Liver (tissue), 9 donors: ENCODE data around the gene MOB1A. TPM values are rescaled to one million over a fixed set of nuclear protein-coding genes. Genes with fewer than 3 reads are reported as not detected.

Experiments
- DNase-seq: peaks from one replicate; pipeline ENCODE4 v3.0.0-alpha.2; 2017; ENCODE audit warnings: low spot score
- H3K27ac ChIP-seq, 2 donors: one replicate each; pipeline ENCODE4 v1.7.0; 2013; ENCODE audit warnings: inconsistent platforms in 2 of 2, low read length in 2 of 2, control low read depth in 1 of 2, low read depth in 1 of 2, mild to moderate bottlenecking in 1 of 2
- H3K27me3 ChIP-seq, 4 donors: one replicate each; pipeline versions ENCODE4 v1.6.1 to v1.7.0; 2013; ENCODE audit warnings: low read length in 3 of 4, inconsistent platforms in 1 of 4, mild to moderate bottlenecking in 1 of 4, moderate library complexity in 1 of 4; ENCODE audit not compliant: control insufficient read depth in 4 of 4, insufficient read depth in 4 of 4
- H3K36me3 ChIP-seq, 4 donors: one replicate each; pipeline versions ENCODE4 v1.6.1 to v1.7.0; 2013; ENCODE audit warnings: low read length in 3 of 4, mild to moderate bottlenecking in 3 of 4, low read depth in 1 of 4, moderate library complexity in 1 of 4; ENCODE audit not compliant: control insufficient read depth in 4 of 4, insufficient read depth in 3 of 4
- H3K4me1 ChIP-seq, 4 donors: one replicate each; pipeline versions ENCODE4 v1.6.1 to v1.7.0; 2013; ENCODE audit warnings: low read length in 3 of 4, mild to moderate bottlenecking in 3 of 4, moderate library complexity in 1 of 4; ENCODE audit not compliant: control insufficient read depth in 4 of 4, insufficient read depth in 4 of 4
- H3K4me3 ChIP-seq, 3 donors: one replicate each; pipeline versions ENCODE4 v1.6.1 to v1.7.0; 2013; ENCODE audit warnings: low read length in 3 of 3, control low read depth in 1 of 3, low read depth in 1 of 3, mild to moderate bottlenecking in 1 of 3
- H3K9ac ChIP-seq, 2 donors: one replicate each; pipeline ENCODE4 v1.7.0; 2013; ENCODE audit warnings: low read length in 2 of 2, mild to moderate bottlenecking in 2 of 2, moderate library complexity in 2 of 2, control low read depth in 1 of 2, low read depth in 1 of 2
- H3K9me3 ChIP-seq, 4 donors: one replicate each; pipeline versions ENCODE4 v1.6.1 to v1.7.0; 2013; ENCODE audit warnings: low read length in 3 of 4; ENCODE audit not compliant: control insufficient read depth in 4 of 4
- FOXA1 ChIP-seq: IDR thresholded peaks from 2 replicates; pipeline ENCODE4 v1.6.1; 2016; ENCODE audit warnings: antibody characterized with exemption
- FOXA2 ChIP-seq: IDR thresholded peaks from 2 replicates; pipeline ENCODE4 v1.6.1; 2016; ENCODE audit warnings: antibody characterized with exemption
- GABPA ChIP-seq, 2 donors: IDR thresholded peaks in 1 of 2; conservative IDR thresholded peaks in 1 of 2; 2 replicates each; pipeline ENCODE4 v1.6.1; 2016; ENCODE audit warnings: antibody characterized with exemption in 2 of 2, mild to moderate bottlenecking in 1 of 2, moderate library complexity in 1 of 2
- HNF4G ChIP-seq: IDR thresholded peaks from 2 replicates; pipeline ENCODE4 v1.6.1; 2016; ENCODE audit warnings: antibody characterized with exemption
- NR2F2 ChIP-seq: IDR thresholded peaks from 2 replicates; pipeline ENCODE4 v1.6.1; 2016; ENCODE audit warnings: antibody characterized with exemption
- RXRA ChIP-seq, 2 donors: IDR thresholded peaks; 2 replicates each; pipeline ENCODE4 v1.6.1; 2017 to 2018; ENCODE audit warnings: antibody characterized with exemption in 2 of 2, mild to moderate bottlenecking in 1 of 2
- TAF1 ChIP-seq: conservative IDR thresholded peaks from 2 replicates; pipeline ENCODE4 v1.6.1; 2016; ENCODE audit warnings: antibody characterized with exemption, mild to moderate bottlenecking
- YY1 ChIP-seq: IDR thresholded peaks from 2 replicates; pipeline ENCODE4 v1.6.1; 2016; ENCODE audit warnings: antibody characterized with exemption, mild to moderate bottlenecking
- WGBS: extraction: QIAGEN DNeasy Blood & Tissue Kit; methylation state at CpG from one replicate; pipeline ENCODE4 v1.1.7; 2013; 5-methylcytosine and 5-hydroxymethylcytosine counted together
- polyA plus RNA-seq, 2 donors: library from polyadenylated mRNA; stranded (reverse) in 1 of 2; unstranded in 1 of 2; fragments of 200-250 nt in 1 of 2; fragments of >200 nt in 1 of 2; fragmentation: Nextera tagmentation in 1 of 2; extraction: Ambion mirVana in 1 of 2; gene quantifications; one replicate each; pipeline versions ENCODE4 v1.2.1 to v1.2.3, GENCODE V29; 2013 to 2015
- total RNA-seq, 2 donors: library from RNA; depleted of rRNA; stranded (reverse); fragments of >200 nt; gene quantifications; one replicate each; pipeline ENCODE4 v1.2.3, GENCODE V29; 2014
- TF ChIP-seq, protein P1 (sequence below): fragments of 150-350 bp; IDR thresholded peaks from 2 replicates; pipeline ENCODE4 v1.5.1; 2017; ENCODE audit warnings: improper control_type of control experiment, low read depth, low read length; ENCODE audit not compliant: missing input control
- TF ChIP-seq, protein P2 (sequence below): IDR thresholded peaks from 2 replicates; pipeline ENCODE4 v1.6.1; 2016; ENCODE audit warnings: antibody characterized with exemption, mild to moderate bottlenecking
- TF ChIP-seq, protein P3 (sequence below): IDR thresholded peaks from 2 replicates; pipeline ENCODE4 v1.6.1; 2016; ENCODE audit warnings: antibody characterized with exemption
- donor health status: healthy.
- donor health status: healthy.
- donor health status: healthy.
- donor health status: healthy.
- donor health status: healthy.

The MOB1A gene
- total and polyA plus RNA-seq, 4 donors: 15.5 to 44.7 (median 23.0) TPM

DNA sequence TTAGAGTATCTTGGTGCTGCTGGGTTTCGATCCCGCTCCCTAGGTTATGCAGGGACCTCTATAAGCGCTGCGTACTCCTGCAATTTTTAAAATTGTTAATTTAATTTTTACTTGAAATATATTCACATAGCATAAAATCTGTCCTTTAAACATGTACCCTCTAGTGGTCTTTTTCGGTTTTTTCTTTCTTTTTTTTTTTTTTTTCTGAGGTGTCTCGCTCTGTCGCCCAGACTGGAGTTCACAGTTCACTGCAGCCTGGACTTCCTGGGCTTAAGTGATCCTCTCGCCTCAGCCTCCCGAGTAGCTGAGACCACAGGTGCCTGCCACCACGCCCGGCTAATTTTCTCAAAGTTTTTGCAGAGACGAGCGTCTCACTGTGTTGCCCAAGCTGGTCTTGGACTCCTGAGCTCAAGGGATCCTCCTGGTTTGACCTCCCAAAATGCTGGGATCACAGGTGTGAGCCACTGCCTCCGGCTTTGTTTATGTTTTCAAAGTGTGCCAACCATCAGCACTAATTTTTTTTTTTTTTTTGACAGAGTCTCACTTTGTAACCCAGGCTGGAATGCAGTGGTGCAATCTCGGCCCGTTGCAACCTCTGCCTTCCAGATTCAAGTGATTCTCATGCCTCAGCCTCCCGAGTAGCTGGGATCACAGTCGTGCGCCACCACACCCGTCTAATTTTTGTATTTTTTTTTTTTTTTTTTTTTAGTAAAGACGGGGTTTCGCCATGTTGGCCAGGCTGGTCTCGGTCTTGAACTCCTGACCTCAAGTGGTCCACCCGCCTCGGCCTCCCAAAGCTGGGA, 585 bp upstream of the MOB1A start:
- Histone ChIP-seq H3K9ac (no peak overlapping the region), H3K36me3 (no peaks in the 10 kb centered on the region), H3K9me3 (no peaks in the 10 kb centered on the region), H3K27me3 (no peaks in the 10 kb centered on the region), H3K4me3 (peak overlapping the region; percentile 96 to 97 (median 97)), H3K4me1 (peaks cover 0 to 12% (median 5%) of the 10 kb centered on the region in 4 donors), H3K27ac (peak overlapping the region; percentile 92 to 95)
- DNase-seq: no peak
- TF ChIP-seq, protein P1, sequence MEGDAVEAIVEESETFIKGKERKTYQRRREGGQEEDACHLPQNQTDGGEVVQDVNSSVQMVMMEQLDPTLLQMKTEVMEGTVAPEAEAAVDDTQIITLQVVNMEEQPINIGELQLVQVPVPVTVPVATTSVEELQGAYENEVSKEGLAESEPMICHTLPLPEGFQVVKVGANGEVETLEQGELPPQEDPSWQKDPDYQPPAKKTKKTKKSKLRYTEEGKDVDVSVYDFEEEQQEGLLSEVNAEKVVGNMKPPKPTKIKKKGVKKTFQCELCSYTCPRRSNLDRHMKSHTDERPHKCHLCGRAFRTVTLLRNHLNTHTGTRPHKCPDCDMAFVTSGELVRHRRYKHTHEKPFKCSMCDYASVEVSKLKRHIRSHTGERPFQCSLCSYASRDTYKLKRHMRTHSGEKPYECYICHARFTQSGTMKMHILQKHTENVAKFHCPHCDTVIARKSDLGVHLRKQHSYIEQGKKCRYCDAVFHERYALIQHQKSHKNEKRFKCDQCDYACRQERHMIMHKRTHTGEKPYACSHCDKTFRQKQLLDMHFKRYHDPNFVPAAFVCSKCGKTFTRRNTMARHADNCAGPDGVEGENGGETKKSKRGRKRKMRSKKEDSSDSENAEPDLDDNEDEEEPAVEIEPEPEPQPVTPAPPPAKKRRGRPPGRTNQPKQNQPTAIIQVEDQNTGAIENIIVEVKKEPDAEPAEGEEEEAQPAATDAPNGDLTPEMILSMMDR: peak; percentile 5
- TF ChIP-seq TAF1 (peak; percentile 43), FOXA2 (no peak), GABPA (IDR thresholded peaks at IDR 0.05 in 1 of 2, conservative IDR thresholded peaks at IDR 0.05 in 1 of 2) (no peak)
- TF ChIP-seq, protein P2, sequence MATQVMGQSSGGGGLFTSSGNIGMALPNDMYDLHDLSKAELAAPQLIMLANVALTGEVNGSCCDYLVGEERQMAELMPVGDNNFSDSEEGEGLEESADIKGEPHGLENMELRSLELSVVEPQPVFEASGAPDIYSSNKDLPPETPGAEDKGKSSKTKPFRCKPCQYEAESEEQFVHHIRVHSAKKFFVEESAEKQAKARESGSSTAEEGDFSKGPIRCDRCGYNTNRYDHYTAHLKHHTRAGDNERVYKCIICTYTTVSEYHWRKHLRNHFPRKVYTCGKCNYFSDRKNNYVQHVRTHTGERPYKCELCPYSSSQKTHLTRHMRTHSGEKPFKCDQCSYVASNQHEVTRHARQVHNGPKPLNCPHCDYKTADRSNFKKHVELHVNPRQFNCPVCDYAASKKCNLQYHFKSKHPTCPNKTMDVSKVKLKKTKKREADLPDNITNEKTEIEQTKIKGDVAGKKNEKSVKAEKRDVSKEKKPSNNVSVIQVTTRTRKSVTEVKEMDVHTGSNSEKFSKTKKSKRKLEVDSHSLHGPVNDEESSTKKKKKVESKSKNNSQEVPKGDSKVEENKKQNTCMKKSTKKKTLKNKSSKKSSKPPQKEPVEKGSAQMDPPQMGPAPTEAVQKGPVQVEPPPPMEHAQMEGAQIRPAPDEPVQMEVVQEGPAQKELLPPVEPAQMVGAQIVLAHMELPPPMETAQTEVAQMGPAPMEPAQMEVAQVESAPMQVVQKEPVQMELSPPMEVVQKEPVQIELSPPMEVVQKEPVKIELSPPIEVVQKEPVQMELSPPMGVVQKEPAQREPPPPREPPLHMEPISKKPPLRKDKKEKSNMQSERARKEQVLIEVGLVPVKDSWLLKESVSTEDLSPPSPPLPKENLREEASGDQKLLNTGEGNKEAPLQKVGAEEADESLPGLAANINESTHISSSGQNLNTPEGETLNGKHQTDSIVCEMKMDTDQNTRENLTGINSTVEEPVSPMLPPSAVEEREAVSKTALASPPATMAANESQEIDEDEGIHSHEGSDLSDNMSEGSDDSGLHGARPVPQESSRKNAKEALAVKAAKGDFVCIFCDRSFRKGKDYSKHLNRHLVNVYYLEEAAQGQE: peak; percentile 41
- 56% methylated on average over 25 of the region's 25 CpGs for WGBS

DNA sequence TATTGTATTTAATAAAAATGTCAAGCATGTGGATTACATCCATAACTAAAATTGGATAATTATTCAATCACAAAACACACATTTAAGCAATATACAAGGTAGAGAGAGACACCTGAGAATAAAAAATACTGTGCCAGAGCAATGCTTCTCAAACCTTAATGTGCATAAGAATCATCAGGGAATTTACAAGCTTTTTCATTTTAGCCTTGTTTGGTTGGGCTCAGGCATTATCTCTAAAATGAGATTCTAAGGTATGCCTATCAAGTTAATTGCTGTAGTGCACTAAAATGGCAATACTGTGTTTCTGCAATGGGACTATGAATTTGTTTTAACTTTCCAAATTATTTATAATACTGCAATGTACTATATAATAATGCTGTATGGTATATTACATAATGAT, 983 bp downstream of the MOB1A start:
- no peak for DNase-seq
- H3K36me3 ChIP-seq: no peaks in the 10 kb centered on the region
- H3K4me1 ChIP-seq: peaks cover 0 to 12% (median 5%) of the 10 kb centered on the region in 4 donors
- H3K4me3 ChIP-seq: peak overlapping the region; percentile 96 to 97 (median 97)
- no peaks in the 10 kb centered on the region for H3K9me3 ChIP-seq
- no peak for TF ChIP-seq YY1
- TF ChIP-seq NR2F2: no peak
- peak overlapping the region; percentile 93 to 98 for H3K9ac ChIP-seq
- no peaks in the 10 kb centered on the region for H3K27me3 ChIP-seq
- H3K27ac ChIP-seq: peak overlapping the region; percentile 92 to 95

DNA sequence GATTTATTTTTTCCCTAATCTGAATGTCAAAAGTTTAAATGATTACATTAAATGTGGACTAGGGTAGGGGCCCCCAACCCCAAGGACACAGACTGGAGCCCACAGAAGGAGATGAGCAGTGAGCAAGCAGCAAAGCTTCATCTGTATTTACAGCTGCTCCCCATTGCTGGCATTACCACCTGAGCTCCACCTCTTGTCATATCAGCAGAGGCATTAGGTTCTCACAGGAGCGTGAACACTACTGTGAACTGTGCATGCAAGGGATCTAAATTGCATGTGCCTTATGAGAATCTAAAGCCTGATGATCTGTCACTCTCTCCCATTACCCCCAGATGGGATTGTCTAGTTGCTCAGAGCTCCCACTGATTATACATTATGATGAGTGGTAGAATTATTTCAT, 3.8 kb downstream of the MOB1A start:
- peaks cover 0 to 12% (median 5%) of the 10 kb centered on the region in 4 donors for H3K4me1 ChIP-seq
- peaks cover 0 to 9% (median 4%) of the 10 kb centered on the region in 4 donors for H3K36me3 ChIP-seq
- DNase-seq: no peak
- H3K27ac ChIP-seq: no peak overlapping the region
- H3K4me3 ChIP-seq: no peak overlapping the region
- no peaks in the 10 kb centered on the region for H3K9me3 ChIP-seq
- no peaks in the 10 kb centered on the region for H3K27me3 ChIP-seq
- 89% methylated on average over 1 of the region's 1 CpG for WGBS
- no peak overlapping the region for H3K9ac ChIP-seq
- no peak for TF ChIP-seq GABPA (IDR thresholded peaks at IDR 0.05 in 1 of 2, conservative IDR thresholded peaks at IDR 0.05 in 1 of 2)
- no peak for TF ChIP-seq FOXA2
- no peak for TF ChIP-seq YY1
- TF ChIP-seq NR2F2: no peak
- no peak for TF ChIP-seq HNF4G
- TF ChIP-seq TAF1: no peak
- no peak for TF ChIP-seq RXRA (IDR thresholded peaks at IDR 0.05)
- no peak for TF ChIP-seq FOXA1
- TF ChIP-seq, protein P3, sequence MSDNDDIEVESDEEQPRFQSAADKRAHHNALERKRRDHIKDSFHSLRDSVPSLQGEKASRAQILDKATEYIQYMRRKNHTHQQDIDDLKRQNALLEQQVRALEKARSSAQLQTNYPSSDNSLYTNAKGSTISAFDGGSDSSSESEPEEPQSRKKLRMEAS: no peak
